GM12801 (cell line): ENCODE results near the gene MTMR3.

Source experiments
- TF ChIP-seq, protein P1 (sequence below): IDR thresholded peaks from one replicate; pipeline ENCODE4 v1.5.1; 2011; ENCODE audit warnings: control low read depth; ENCODE audit not compliant: insufficient read length; ENCODE audit errors: extremely low read depth

The MTMR3 gene

DNA sequence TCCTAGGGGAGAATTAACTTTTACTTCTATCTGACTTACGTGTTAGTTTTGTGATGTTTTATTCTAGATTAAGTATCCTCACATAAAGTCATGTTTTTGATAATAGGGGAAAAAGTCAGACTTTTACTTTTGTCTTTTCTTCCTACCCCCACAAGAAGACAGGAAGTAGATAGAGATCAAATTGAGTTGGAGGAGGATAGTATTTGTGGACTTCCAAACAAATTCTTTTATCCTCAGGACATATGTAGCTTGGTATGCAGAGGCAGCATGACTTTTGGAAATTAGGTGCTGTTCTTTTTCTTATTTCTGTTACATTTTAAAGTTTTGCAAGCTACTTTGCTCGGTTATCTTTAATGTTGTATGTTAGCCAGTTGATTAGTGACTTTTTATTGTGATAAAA is 61.4 kb downstream of the MTMR3 start:
- TF ChIP-seq, protein P1, sequence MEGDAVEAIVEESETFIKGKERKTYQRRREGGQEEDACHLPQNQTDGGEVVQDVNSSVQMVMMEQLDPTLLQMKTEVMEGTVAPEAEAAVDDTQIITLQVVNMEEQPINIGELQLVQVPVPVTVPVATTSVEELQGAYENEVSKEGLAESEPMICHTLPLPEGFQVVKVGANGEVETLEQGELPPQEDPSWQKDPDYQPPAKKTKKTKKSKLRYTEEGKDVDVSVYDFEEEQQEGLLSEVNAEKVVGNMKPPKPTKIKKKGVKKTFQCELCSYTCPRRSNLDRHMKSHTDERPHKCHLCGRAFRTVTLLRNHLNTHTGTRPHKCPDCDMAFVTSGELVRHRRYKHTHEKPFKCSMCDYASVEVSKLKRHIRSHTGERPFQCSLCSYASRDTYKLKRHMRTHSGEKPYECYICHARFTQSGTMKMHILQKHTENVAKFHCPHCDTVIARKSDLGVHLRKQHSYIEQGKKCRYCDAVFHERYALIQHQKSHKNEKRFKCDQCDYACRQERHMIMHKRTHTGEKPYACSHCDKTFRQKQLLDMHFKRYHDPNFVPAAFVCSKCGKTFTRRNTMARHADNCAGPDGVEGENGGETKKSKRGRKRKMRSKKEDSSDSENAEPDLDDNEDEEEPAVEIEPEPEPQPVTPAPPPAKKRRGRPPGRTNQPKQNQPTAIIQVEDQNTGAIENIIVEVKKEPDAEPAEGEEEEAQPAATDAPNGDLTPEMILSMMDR, result no peak

DNA sequence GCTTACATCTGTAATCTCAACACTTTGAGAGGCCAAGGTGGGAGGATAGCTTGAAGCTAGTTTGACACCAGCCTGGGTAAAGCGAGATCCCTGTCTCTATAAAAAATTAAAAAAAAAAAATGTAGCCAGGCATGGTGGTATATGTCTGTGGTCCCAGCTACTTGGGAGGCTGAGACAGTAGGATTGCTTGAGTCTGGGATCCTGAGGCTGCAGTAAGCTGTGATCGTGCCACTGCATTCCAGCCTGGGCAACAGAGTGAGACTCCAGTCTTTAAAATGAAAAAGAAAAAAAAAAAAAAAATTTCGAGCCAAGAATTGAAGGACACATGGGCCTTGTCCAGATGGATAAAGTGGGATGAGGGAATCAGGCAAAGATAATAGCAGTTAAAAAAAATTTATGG is 62.5 kb downstream of the MTMR3 start:
- TF ChIP-seq, protein P1, result no peak

DNA sequence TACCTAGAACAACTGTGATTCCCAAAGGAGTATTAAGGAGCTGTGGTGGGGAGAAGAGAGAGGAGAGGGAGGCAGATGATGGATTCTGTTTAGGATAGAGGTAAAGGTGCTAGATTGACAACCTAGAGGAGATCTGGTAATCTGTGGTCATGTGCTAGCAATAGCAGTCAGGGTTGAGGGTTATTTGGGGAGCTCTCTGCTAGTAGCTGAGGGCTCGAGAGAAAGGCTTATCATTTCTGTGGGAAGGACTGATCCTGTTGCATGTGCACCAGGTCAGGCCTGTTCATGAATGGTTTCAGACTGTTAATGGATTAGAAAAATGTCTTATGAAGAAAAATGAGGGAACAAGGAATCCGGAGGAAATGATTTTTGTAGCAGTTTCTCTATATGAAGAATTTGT is 63.2 kb downstream of the MTMR3 start:
- TF ChIP-seq, protein P1, result no peak

DNA sequence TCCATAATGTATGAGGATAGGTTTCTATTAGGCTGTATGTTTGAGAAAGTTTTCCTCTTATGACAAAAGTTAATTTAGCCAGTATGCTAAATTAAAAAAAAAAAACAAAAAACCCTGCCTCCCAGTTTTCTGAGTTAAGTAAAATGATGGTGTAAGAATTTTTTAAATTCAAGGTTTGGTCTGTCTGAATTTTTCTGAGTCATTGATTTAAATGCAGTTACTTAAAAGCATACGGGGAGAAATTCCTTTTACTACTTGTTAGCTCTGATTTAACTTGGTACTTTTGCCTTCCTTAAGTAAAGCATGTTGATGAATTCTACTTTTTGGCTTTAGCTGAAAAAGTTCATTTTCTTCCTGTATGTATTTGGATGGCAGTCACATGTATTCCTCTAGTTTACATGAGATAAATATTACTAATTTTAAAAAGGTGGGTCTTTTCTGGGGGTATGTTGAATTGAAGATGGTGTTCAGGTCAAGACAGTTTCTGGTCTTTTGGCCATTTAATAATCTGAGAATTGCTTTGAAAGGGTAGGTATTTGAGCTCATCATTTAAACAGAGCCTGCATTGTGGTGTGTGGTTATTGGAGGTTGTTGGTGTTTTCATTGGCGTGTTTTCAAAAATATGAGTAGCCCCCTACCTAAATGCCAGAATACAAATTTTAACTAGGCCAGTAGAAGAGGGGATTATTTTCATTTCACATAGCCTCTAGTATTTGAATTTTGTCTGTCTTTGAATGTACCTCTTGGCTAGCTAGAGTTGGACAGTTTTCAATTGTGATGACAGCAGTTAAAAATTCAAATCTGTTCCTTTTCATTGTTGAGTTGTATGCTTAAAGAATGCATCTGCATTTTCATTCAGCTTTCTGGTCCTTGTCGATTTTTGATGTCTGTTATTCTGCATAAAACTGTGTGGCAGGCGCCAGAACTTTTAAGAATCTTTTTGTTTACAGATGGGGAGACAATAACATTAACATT is 64.7 kb downstream of the MTMR3 start:
- TF ChIP-seq, protein P1, result no peak

DNA sequence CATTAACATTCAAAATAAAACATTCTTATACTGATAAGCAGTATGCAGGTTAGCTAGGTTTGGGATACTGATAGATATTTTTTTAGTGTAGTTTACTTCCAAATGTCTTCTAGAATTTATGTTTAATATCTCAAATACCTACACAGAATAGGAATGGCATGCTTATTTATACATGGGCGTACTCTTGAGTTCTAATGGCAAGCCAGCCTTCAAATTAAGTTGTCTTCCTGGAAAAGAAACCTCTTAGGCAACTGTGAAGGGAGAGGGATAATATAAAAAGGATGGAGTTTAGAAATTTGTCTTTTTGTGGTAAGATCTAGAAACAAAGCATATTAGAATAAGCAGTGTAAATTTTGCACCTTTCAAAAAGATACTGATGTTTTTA is 65.4 kb downstream of the MTMR3 start:
- TF ChIP-seq, protein P1, result no peak

DNA sequence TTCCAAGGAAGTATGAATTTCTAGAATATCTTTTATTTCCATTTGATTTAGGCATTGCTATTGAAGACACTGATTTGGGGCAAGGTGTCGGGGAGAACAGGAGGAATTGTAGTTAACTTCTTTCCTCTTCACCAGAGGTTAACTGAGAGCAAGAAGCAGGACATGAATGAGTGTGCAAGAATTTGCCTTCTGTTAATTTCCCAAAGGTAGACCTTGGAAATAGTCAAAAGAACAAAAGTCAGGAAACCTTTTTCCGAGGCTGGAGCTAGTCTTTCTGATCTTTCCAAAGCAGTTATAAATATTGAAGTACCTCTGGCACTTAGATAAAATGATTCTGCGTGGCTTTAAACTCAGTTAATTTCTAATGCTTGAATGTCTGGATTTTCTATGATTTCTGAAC is 66.9 kb downstream of the MTMR3 start:
- TF ChIP-seq, protein P1, result no peak

DNA sequence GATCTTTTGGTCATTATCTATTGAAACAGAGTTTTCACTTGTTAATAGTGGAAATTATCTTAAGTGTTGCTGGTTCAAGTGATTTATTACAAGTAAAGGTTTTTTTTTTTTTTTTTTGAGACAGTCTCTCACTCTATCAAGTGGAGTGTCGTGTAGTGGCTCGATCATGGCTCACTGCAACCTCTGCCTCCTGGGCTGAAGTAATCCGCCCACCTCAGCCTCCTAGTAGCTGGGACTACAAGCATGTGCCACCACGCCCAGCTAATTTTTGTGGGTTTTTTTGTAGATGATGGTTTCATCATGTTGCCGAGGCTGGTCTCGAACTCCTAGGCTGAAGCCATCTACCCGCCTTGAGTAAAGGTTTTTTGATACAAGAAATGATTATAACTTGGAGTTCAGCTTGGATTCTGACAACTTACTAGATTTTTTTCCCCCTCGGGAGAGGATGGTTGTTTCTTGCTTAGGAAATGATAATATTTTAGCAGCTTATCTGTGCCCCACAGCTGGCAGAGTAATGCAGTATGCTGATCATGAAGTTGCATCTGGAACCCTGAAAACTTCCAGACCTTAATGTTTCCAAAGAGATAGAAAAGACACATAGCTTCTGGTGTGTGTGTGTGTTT is 68.9 kb downstream of the MTMR3 start:
- TF ChIP-seq, protein P1, result no peak
